ENCODE results near the gene EVA1C.
"Not testable (repeated sequence)": the region's sequence is repeated elsewhere in the genome, so short reads cannot be mapped to it uniquely, and the experiment has no call there.

EVA1C gene

GRCh38 chr21:32506411-32506965, 94.0 kb downstream of the EVA1C start:
- not testable (repeated sequence) for DNase-seq

GRCh38 chr21:32507342-32507919, 94.9 kb downstream of the EVA1C start:
- no peak for DNase-seq

GRCh38 chr21:32508036-32508435, 95.5 kb downstream of the EVA1C start:
- peak in 1 of 2 experiments; percentile 1 for DNase-seq

- DNase-seq: no peak
Measured at GRCh38 chr21:32508558-32508957, 96.1 kb downstream of the EVA1C start.

- DNase-seq: not testable (repeated sequence)
Measured at GRCh38 chr21:32508975-32509374, 96.5 kb downstream of the EVA1C start.

- DNase-seq: no peak
Measured at GRCh38 chr21:32514275-32515055, 102.0 kb downstream of the EVA1C start.

- DNase-seq: no peak
Measured at GRCh38 chr21:32515874-32516273, 103.4 kb downstream of the EVA1C start.

- DNase-seq: no peak
Measured at GRCh38 chr21:32516756-32517649, 104.5 kb downstream of the EVA1C start.

- no peak for DNase-seq
Measured at GRCh38 chr21:32519945-32520874, 107.7 kb downstream of the EVA1C start.

- DNase-seq: peak in 1 of 2 experiments; percentile 63
Measured at GRCh38 chr21:32520875-32521735, 108.6 kb downstream of the EVA1C start.

- no peak for DNase-seq
Measured at GRCh38 chr21:32521736-32522355, 109.3 kb downstream of the EVA1C start.

- DNase-seq: no peak
Measured at GRCh38 chr21:32523463-32523862, 111.0 kb downstream of the EVA1C start.

GRCh38 chr21:32523988-32524719, 111.6 kb downstream of the EVA1C start:
- DNase-seq: no peak

GRCh38 chr21:32525282-32525681, 112.8 kb downstream of the EVA1C start:
- no peak for DNase-seq

GRCh38 chr21:32529679-32530078, 117.2 kb downstream of the EVA1C start:
- DNase-seq: no peak

- DNase-seq: not testable (repeated sequence)
Measured at GRCh38 chr21:32530809-32531208, 118.3 kb downstream of the EVA1C start.

- DNase-seq: not testable (repeated sequence)
Measured at GRCh38 chr21:32531561-32531960, 119.1 kb downstream of the EVA1C start.

- DNase-seq: no peak
Measured at GRCh38 chr21:32532636-32533035, 120.1 kb downstream of the EVA1C start.

GRCh38 chr21:32533053-32533452, 120.5 kb downstream of the EVA1C start:
- DNase-seq: no peak

- no peak for DNase-seq
Measured at GRCh38 chr21:32533611-32534010, 121.1 kb downstream of the EVA1C start.

All from NCI-H2081 (cell line).